Bronchial epithelial cell (primary cell): Measurements from ENCODE around the gene PPP4R1. TPM values are rescaled to one million over a fixed set of nuclear protein-coding genes. Genes with fewer than 3 reads are reported as not detected.

Experiments
- DNase-seq: peaks from one replicate; pipeline ENCODE4 v3.0.0-alpha.2; 2010; ENCODE audit warnings: low read depth
- FAIRE-seq: peaks from 2 replicates; lab custom pipeline; 2011; peaks lifted over from hg19 to GRCh38; lab: Jason Lieb, UNC
- H3K27me3 ChIP-seq: 2 replicates; pipeline ENCODE4 v1.5.1; 2011; ENCODE audit warnings: low read length; ENCODE audit not compliant: control insufficient read depth, insufficient read depth
- H3K36me3 ChIP-seq: 2 replicates; pipeline ENCODE4 v1.5.1; 2011; ENCODE audit warnings: low read length; ENCODE audit not compliant: control insufficient read depth, insufficient read depth
- H3K4me3 ChIP-seq: 2 replicates; pipeline ENCODE4 v1.5.1; 2011; ENCODE audit warnings: mild to moderate bottlenecking, low read depth, low read length, control low read depth
- total RNA-seq: library from RNA; depleted of rRNA; stranded (reverse); fragments of >200 nt; gene quantifications from 2 replicates; pipeline ENCODE4 v1.2.1, GENCODE V29; 2014
- TF ChIP-seq, protein P1 (sequence below): IDR thresholded peaks from 2 replicates; pipeline ENCODE4 v1.5.1; 2011; ENCODE audit warnings: mild to moderate bottlenecking, moderate library complexity, low read length, control low read depth, inconsistent platforms; ENCODE audit not compliant: insufficient read depth, severe bottlenecking

Gene PPP4R1
- total RNA-seq, 1 donor from 2014 or later: 187 TPM

GRCh38 chr18:9619545-9619944, 5.2 kb upstream of the PPP4R1 start:
- H3K36me3 ChIP-seq: no peaks in the 10 kb centered on the region
- no peak for FAIRE-seq
- H3K27me3 ChIP-seq: no peaks in the 10 kb centered on the region
- no peak overlapping the region for H3K4me3 ChIP-seq
- TF ChIP-seq, protein P1, sequence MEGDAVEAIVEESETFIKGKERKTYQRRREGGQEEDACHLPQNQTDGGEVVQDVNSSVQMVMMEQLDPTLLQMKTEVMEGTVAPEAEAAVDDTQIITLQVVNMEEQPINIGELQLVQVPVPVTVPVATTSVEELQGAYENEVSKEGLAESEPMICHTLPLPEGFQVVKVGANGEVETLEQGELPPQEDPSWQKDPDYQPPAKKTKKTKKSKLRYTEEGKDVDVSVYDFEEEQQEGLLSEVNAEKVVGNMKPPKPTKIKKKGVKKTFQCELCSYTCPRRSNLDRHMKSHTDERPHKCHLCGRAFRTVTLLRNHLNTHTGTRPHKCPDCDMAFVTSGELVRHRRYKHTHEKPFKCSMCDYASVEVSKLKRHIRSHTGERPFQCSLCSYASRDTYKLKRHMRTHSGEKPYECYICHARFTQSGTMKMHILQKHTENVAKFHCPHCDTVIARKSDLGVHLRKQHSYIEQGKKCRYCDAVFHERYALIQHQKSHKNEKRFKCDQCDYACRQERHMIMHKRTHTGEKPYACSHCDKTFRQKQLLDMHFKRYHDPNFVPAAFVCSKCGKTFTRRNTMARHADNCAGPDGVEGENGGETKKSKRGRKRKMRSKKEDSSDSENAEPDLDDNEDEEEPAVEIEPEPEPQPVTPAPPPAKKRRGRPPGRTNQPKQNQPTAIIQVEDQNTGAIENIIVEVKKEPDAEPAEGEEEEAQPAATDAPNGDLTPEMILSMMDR: no peak
- DNase-seq: peak; percentile 71

DNA sequence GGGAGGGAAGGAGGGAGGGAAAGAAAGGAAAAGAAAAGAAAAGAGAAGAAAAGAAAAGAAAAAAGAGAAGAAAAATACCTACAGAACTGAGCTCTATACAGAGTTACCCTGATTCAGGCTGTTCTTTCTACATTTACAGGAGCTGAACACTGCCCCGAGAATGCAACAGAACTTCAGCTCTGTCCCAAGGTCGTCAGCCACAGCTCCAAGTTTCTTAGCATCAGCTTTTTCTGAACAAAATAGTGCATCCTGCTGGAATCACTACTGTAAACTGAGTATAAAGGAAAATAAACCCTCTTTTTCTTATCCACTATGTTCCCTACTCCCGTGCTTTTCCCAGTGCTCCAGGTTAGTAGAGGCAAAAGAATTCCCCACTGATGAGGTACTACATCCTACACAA, 4.7 kb upstream of the PPP4R1 start:
- no peaks in the 10 kb centered on the region for H3K27me3 ChIP-seq
- no peak for DNase-seq
- no peaks in the 10 kb centered on the region for H3K36me3 ChIP-seq
- H3K4me3 ChIP-seq: no peak overlapping the region
- FAIRE-seq: no peak
- TF ChIP-seq, protein P1: no peak

DNA sequence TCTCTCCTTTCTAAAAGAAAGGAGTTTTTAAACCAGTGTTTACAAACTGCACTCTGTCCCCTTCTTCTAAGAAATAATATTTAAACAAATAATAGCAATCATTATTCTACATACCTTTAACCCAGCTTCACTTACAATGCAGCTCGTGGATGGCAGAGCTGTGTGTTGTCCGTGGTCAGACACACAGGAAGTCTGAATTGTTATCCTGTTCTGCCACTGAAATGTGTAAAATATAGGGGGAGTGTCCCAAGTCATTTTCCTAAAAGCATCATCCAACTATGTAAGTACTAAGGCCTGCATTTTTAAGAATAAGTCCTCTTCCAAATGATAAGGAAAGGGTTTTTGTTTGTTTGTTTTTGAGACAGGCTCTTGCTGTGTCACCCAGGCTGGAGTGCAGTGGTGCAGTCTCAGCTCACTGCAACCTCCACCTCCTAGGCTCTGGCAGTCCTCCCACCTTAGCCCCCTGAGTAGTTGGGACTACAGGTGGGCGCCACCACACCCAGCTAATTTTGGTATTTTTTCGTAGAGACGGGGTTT, 2.7 kb upstream of the PPP4R1 start:
- TF ChIP-seq, protein P1: no peak
- DNase-seq (no peak), FAIRE-seq (no peak)
- Histone ChIP-seq H3K27me3 (no peaks in the 10 kb centered on the region), H3K4me3 (no peak overlapping the region), H3K36me3 (no peaks in the 10 kb centered on the region)

DNA sequence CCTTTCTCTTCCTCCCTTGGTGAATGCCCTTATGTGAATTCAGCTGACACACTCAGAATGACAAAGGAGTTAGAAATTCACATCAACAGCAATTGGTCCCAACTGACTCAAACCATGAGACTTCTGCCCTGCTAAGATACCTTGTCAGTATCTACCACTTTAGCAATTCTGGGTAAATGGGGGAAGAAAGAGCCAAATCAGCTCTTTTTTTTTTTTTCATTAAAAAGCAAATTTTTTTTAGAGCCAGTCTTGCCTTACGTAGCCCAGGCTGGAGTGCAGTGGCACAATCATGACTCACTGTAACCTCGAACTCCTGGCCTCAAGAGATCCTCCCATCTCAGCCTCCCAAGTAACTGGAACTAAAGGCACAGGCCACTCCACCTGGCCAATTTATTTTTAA, 1.7 kb upstream of the PPP4R1 start:
- TF ChIP-seq, protein P1: no peak
- DNase-seq (peak; percentile 81), FAIRE-seq (no peak)
- Histone ChIP-seq H3K4me3 (no peak overlapping the region), H3K36me3 (peaks cover 2% of the 10 kb centered on the region), H3K27me3 (no peaks in the 10 kb centered on the region)

GRCh38 chr18:9615280-9615797, 980 bp upstream of the PPP4R1 start:
- no peak for FAIRE-seq
- H3K27me3 ChIP-seq: no peaks in the 10 kb centered on the region
- H3K36me3 ChIP-seq: peaks cover 5% of the 10 kb centered on the region
- TF ChIP-seq, protein P1: no peak
- no peak for DNase-seq
- H3K4me3 ChIP-seq: peak overlapping the region; percentile 47
